A549 (cell line): Measurements from ENCODE around the gene NRIP3.

Source experiments
- EP300 ChIP-seq, 2 experiments: fragments of >200 bp; sonication (Bioruptor Twin); formaldehyde crosslinking; IDR thresholded peaks; 2 replicates in 1 of 2; 3 replicates in 1 of 2; pipeline ENCODE4 v1.6.1; 2016 to 2017
- HDAC2 ChIP-seq: fragments of 200-600 bp; sonication (generic); IDR thresholded peaks from 2 replicates; pipeline ENCODE4 v1.6.1; 2016
- JUN ChIP-seq, 2 experiments: fragments of >200 bp; sonication (Bioruptor Twin); formaldehyde crosslinking; IDR thresholded peaks; 2 replicates in 1 of 2; 3 replicates in 1 of 2; pipeline ENCODE4 v1.6.1; 2016 to 2017
- JUNB ChIP-seq: fragments of >200 bp; sonication (Bioruptor Twin); formaldehyde crosslinking; IDR thresholded peaks from 2 replicates; pipeline ENCODE4 v1.6.1; 2016
- PHF8 ChIP-seq: fragments of 200-600 bp; sonication (generic); IDR thresholded peaks from 2 replicates; pipeline ENCODE4 v1.6.1; 2016; ENCODE audit warnings: low read depth, mild to moderate bottlenecking, antibody characterized with exemption, moderate library complexity, borderline replicate concordance
- POLR2A ChIP-seq: IDR thresholded peaks from 2 replicates; pipeline ENCODE4 v1.6.1; 2012; ENCODE audit warnings: mild to moderate bottlenecking, low read length
- RAD21 ChIP-seq, 2 experiments: fragments of >200 bp in 1 of 2; sonication (Bioruptor Twin) in 1 of 2; formaldehyde crosslinking in 1 of 2; IDR thresholded peaks in 1 of 2; conservative IDR thresholded peaks in 1 of 2; 2 replicates in 1 of 2; 3 replicates in 1 of 2; pipeline ENCODE4 v1.6.1; 2012 to 2018; ENCODE audit warnings: inconsistent platforms in 1 of 2
- RNF2 ChIP-seq: fragments of 200-600 bp; sonication (generic); IDR thresholded peaks from 2 replicates; pipeline ENCODE4 v1.6.1; 2016; ENCODE audit warnings: low read depth, mild to moderate bottlenecking, antibody characterized with exemption, moderate library complexity, borderline replicate concordance
- SREBF2 ChIP-seq: fragments of 450-650 bp; IDR thresholded peaks from 2 replicates; pipeline ENCODE4 v1.6.1; 2014; ENCODE audit warnings: mild to moderate bottlenecking, moderate library complexity
- ZC3H11A ChIP-seq: fragments of 450-650 bp; IDR thresholded peaks from 2 replicates; pipeline ENCODE4 v1.6.1; 2014; ENCODE audit warnings: antibody characterized with exemption, mild to moderate bottlenecking
- TF ChIP-seq, protein P1 (sequence below): IDR thresholded peaks from 2 replicates; pipeline ENCODE4 v1.6.1; 2012
- TF ChIP-seq, protein P2 (sequence below): fragments of >200 bp; sonication (Bioruptor Twin); formaldehyde crosslinking; IDR thresholded peaks from 3 replicates; pipeline ENCODE4 v1.5.1; 2016

DNA sequence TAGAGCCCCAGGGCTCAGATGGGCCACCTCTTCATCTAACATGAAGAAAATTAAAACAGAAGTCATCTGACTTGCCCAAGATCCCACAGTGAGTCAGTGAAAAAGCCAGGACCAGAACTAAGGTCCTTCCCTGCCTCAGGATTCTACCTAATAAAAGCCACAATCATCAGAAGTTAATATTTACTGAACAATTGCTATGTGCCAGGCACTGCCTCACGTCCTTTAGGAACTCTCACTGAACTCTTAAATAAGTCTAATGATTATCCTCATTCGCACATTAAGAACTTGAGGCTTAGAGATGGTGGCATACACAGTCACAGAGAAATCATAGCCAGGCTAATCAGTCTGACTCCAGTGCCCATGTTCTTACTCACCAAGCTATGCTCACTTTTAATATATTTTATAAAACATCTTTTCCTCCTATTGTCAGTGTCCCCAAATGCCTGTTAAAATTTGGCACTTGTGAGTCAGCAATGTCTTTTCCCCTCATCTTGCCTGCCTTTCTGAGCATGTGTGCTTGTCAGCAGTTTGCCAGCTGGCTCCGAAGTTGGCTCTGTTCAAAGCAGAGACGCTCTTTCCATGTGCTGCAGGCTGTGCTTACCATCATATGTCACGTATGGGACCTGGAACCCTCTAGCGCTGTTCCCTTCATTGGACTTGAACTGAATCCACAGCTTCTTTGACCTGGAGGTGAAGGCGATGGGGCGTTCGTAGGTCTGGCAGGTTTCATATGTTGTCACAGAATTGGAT lies 21.5 kb upstream of the NRIP3 start:
- TF ChIP-seq POLR2A (no peak), RNF2 (no peak), EP300 (IDR thresholded peaks at IDR 0.05) (no peak), JUNB (no peak), HDAC2 (no peak), JUN (IDR thresholded peaks at IDR 0.05) (no peak), RAD21 (conservative IDR thresholded peaks at IDR 0.05 in 1 of 2, IDR thresholded peaks at IDR 0.05 in 1 of 2) (no peak), PHF8 (no peak), SREBF2 (no peak), ZC3H11A (no peak)
- TF ChIP-seq, protein P1, sequence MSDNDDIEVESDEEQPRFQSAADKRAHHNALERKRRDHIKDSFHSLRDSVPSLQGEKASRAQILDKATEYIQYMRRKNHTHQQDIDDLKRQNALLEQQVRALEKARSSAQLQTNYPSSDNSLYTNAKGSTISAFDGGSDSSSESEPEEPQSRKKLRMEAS: no peak
- TF ChIP-seq, protein P2, sequence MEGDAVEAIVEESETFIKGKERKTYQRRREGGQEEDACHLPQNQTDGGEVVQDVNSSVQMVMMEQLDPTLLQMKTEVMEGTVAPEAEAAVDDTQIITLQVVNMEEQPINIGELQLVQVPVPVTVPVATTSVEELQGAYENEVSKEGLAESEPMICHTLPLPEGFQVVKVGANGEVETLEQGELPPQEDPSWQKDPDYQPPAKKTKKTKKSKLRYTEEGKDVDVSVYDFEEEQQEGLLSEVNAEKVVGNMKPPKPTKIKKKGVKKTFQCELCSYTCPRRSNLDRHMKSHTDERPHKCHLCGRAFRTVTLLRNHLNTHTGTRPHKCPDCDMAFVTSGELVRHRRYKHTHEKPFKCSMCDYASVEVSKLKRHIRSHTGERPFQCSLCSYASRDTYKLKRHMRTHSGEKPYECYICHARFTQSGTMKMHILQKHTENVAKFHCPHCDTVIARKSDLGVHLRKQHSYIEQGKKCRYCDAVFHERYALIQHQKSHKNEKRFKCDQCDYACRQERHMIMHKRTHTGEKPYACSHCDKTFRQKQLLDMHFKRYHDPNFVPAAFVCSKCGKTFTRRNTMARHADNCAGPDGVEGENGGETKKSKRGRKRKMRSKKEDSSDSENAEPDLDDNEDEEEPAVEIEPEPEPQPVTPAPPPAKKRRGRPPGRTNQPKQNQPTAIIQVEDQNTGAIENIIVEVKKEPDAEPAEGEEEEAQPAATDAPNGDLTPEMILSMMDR: no peak
